ENCODE data around the gene L3HYPDH.
"Not testable (repeated sequence)": the region's sequence is repeated elsewhere in the genome, so short reads cannot be mapped to it uniquely, and the experiment has no call there.

L3HYPDH gene

DNA sequence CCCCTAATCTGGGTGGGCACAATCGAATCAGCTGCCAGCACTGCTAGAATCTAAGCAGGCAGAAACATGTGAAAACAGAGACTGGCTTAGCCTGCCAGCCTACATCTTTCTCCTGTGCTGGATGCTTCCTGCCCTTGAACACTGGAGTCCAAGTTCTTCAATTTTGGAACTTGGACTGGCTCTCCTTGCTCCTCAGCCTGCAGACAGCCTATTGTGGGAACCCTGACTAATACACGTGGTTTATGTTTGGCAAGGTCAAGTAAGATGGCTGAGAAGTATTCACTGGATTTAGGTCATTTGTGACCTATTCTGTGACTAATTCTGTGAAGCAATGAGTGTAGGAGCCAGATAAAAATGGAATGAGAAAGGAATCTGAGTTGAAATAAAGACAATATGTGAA is 30.1 kb downstream of the L3HYPDH start:
- TF ChIP-seq, protein P1, sequence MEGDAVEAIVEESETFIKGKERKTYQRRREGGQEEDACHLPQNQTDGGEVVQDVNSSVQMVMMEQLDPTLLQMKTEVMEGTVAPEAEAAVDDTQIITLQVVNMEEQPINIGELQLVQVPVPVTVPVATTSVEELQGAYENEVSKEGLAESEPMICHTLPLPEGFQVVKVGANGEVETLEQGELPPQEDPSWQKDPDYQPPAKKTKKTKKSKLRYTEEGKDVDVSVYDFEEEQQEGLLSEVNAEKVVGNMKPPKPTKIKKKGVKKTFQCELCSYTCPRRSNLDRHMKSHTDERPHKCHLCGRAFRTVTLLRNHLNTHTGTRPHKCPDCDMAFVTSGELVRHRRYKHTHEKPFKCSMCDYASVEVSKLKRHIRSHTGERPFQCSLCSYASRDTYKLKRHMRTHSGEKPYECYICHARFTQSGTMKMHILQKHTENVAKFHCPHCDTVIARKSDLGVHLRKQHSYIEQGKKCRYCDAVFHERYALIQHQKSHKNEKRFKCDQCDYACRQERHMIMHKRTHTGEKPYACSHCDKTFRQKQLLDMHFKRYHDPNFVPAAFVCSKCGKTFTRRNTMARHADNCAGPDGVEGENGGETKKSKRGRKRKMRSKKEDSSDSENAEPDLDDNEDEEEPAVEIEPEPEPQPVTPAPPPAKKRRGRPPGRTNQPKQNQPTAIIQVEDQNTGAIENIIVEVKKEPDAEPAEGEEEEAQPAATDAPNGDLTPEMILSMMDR (IDR thresholded peaks at IDR 0.05; ENCODE audit: insufficient read depth, low read depth, low read length, missing control alignments): no peak
- no peak for DNase-seq (ENCODE audit: low read depth)
- no peak overlapping the region for H3K4me3 ChIP-seq (ENCODE audit: low read depth, low read length)

DNA sequence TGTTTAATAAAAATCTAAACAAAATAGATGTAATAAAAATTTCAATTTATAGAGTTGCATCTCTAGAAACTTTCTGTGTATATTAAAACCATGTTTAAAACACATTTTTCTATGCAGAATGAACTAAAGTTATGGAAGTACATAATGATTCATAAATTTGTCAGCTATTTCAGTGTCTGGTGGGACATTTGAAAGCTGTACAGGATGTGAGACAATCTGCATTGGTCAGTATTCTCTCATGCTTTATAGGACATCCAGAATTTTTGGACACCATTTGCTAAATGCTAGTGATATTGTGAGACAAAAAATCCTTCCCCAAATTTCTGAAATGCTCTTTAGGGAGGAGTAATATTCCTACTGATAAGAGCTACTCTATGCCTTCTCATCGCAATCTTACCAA is 32.4 kb downstream of the L3HYPDH start:
- no peak overlapping the region for H3K4me3 ChIP-seq (ENCODE audit: low read depth, low read length)
- TF ChIP-seq, protein P1 (IDR thresholded peaks at IDR 0.05; ENCODE audit: insufficient read depth, low read depth, low read length, missing control alignments): no peak
- no peak for DNase-seq (ENCODE audit: low read depth)

DNA sequence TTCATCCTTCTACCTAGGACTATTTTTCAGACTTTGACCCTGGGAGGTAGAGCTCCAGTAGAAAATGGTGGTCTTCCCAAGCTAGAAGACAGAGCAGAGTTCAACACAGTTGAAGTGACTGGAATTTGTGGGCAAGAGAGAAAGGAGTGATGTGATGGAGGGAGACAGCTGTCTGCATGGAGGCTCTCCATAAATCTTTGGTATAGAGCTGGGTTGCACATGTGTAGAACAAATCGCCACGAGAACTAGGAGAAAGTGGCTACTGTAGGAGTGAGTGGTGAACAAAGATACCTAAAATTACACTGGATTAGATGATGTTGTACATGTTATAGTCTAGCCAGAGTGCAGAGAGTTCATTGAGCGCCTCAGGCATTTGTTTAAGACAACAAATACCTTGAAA is 33.5 kb downstream of the L3HYPDH start:
- no peak overlapping the region for H3K4me3 ChIP-seq (ENCODE audit: low read depth, low read length)
- DNase-seq (ENCODE audit: low read depth): no peak
- TF ChIP-seq, protein P1 (IDR thresholded peaks at IDR 0.05; ENCODE audit: insufficient read depth, low read depth, low read length, missing control alignments): no peak

DNA sequence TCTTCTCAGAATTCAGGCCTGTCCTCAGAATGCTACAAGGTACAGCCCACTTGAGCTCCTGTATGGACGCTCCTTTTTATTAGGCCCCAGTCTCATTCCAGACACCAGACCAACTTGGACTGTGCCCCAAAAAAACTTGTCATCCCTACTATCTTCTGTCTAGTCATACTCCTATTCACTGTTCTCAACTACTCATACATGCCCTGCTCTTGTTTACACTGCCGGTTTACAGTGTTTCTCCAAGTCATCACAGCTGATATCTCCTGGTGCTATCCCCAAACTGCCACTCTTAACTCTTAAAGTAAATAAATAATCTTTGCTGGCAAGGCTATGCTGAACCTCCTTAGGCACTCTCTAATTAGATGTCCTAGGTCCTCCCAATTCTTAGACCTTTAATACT is 35.5 kb downstream of the L3HYPDH start:
- not testable (repeated sequence) for DNase-seq (ENCODE audit: low read depth)

DNA sequence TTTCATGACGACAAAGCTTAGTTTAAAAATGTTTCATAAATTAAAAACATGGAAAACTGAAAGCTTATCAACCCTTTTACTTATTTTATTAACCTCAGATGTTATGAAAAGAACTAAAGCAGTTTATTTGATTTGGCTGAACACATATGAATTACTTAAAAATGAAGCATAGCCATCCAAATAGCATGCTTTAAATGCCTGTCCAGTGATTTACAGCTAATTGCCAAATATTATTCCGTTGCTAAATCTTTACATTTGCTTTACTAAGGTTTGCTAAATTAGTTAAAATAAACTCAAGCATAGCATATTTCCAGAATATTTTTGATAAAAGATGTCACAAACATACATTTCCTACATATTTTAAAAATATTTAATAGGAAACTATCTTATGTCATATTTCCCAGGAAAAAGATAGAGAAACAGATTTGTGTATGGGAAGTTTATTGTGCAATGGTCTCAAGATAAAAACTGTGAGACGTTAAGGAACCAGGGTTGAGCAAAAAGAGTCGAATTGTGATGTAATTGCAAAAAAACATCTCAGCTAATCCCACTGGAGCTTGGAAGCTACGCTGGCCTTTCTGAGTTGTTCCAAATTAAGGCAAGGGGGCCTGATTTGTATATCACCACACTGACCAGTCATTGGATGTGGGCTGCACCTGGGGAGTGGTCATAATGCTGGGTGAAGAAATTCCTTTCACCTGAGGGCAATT is 44.8 kb downstream of the L3HYPDH start:
- no peak overlapping the region for H3K4me3 ChIP-seq (ENCODE audit: low read depth, low read length)
- DNase-seq (ENCODE audit: low read depth): no peak

More for the DNA sequence above, 35.5 kb downstream of the L3HYPDH start:
- H3K4me3 ChIP-seq (ENCODE audit: low read depth, low read length): not testable (repeated sequence)

DNA sequence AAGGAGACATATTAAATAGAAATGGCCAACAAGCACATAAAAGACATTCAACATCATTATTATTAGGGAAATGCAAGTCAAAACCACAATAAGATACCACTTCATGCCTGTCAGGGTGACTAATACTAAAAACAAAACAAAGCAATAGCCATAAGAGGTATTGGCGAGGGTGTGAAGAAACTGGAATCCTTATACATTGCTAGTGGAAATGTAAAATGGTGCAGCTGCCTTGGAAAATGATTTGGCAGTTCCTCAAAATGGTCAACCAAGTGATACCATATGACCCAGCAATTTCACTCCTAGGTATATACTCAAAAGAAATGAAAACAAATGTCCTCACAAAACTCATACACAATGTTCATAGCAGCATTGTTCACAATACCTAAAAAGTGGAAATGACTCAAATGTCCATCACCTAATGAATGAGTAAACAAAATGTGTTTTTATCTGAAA is 46.0 kb downstream of the L3HYPDH start:
- no peak overlapping the region for H3K4me3 ChIP-seq (ENCODE audit: low read depth, low read length)
- TF ChIP-seq, protein P1 (IDR thresholded peaks at IDR 0.05; ENCODE audit: insufficient read depth, low read depth, low read length, missing control alignments): no peak

More for the DNA sequence above, 44.8 kb downstream of the L3HYPDH start:
- TF ChIP-seq, protein P1 (IDR thresholded peaks at IDR 0.05; ENCODE audit: insufficient read depth, low read depth, low read length, missing control alignments): no peak

DNA sequence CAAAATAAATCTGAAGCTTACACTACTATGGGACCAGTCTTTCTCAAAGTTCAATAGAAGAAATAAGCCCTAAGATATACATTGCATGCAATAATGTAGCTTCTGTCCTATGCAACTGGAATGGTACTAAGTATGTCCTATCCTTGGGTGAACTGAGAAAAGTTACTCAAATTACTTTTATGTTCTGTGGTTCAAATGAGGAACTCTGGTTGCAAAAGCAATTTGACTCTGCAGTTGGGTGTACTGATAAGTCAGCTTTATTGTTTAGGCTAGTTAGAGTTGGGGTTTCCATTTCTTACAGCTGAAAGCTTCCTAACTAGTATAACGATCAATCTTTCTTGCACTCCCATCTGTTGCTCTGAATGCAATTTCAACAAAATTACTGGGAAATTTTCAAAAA is 48.2 kb downstream of the L3HYPDH start:
- H3K4me3 ChIP-seq (ENCODE audit: low read depth, low read length): no peak overlapping the region
- DNase-seq (ENCODE audit: low read depth): no peak
- TF ChIP-seq, protein P1 (IDR thresholded peaks at IDR 0.05; ENCODE audit: insufficient read depth, low read depth, low read length, missing control alignments): no peak

More for the DNA sequence above, 46.0 kb downstream of the L3HYPDH start:
- DNase-seq (ENCODE audit: low read depth): no peak
